K562 (cell line): ENCODE measurements around the gene NME4. TPM values are rescaled to one million over a fixed set of nuclear protein-coding genes. Genes with fewer than 3 reads are reported as not detected.

ENCODE experiments used
- ARID2 ChIP-seq: fragments of 450-650 bp; IDR thresholded peaks from 2 replicates; pipeline ENCODE4 v1.6.1; 2017; ENCODE audit warnings: antibody characterized with exemption, mild to moderate bottlenecking
- BACH1 ChIP-seq: fragments of 200-800 bp; sonication (Bioruptor generic); IDR thresholded peaks from 2 replicates; pipeline ENCODE4 v1.6.1; 2016; ENCODE audit warnings: missing genetic modification characterization, missing compliant biosample characterization
- BRCA1 ChIP-seq, 2 experiments: fragments of 450-650 bp in 1 of 2; sonication (generic) in 1 of 2; formaldehyde crosslinking in 1 of 2; IDR thresholded peaks; 2 replicates each; pipeline versions ENCODE4 v1.5.0 to v1.6.1; 2017 to 2020; ENCODE audit warnings: mild to moderate bottlenecking in 1 of 2, missing genetic modification reagents in 1 of 2
- CHAMP1 ChIP-seq: fragments of 450-650 bp; IDR thresholded peaks from 2 replicates; pipeline ENCODE4 v1.6.1; 2016; ENCODE audit warnings: mild to moderate bottlenecking
- E2F8 ChIP-seq: fragments of 450-650 bp; IDR thresholded peaks from 2 replicates; pipeline ENCODE4 v1.7.1; 2018; ENCODE audit warnings: mild to moderate bottlenecking, low read depth; ENCODE audit not compliant: partially characterized antibody
- ELF1 ChIP-seq: fragments of 200-800 bp; sonication (Bioruptor generic); IDR thresholded peaks from 2 replicates; pipeline ENCODE4 v1.6.1; 2016; ENCODE audit warnings: missing genetic modification characterization, missing compliant biosample characterization
- EP300 ChIP-seq: IDR thresholded peaks from 2 replicates; pipeline ENCODE4 v1.6.1; 2012; ENCODE audit warnings: low read length, improper control_type of control experiment
- FOXA3 ChIP-seq, 2 experiments: fragments of 450-650 bp in 1 of 2; sonication (generic) in 1 of 2; formaldehyde crosslinking; IDR thresholded peaks in 1 of 2; conservative IDR thresholded peaks in 1 of 2; 2 replicates each; pipeline versions ENCODE4 v1.4.0 to v1.8.0; 2020 to 2022; ENCODE audit warnings: mild to moderate bottlenecking in 2 of 2, missing genetic modification reagents in 1 of 2
- GATA2 ChIP-seq: sonication (generic); formaldehyde crosslinking; IDR thresholded peaks from 2 replicates; pipeline ENCODE4 v1.4.0; 2020; ENCODE audit warnings: mild to moderate bottlenecking, missing genetic modification reagents
- HDGF ChIP-seq: fragments of 450-650 bp; IDR thresholded peaks from 2 replicates; pipeline ENCODE4 v1.6.1; 2016
- HINFP ChIP-seq: fragments of 450-650 bp; conservative IDR thresholded peaks from 2 replicates; pipeline ENCODE4 v1.6.1; 2016; ENCODE audit warnings: missing genetic modification characterization, low read depth, mild to moderate bottlenecking, control low read depth, missing compliant biosample characterization
- MAFF ChIP-seq: IDR thresholded peaks from 2 replicates; pipeline ENCODE4 v1.6.1; 2012; ENCODE audit warnings: low read length, improper control_type of control experiment
- MTA3 ChIP-seq: fragments of 450-650 bp; formaldehyde crosslinking; IDR thresholded peaks from 2 replicates; pipeline ENCODE4 v1.6.1; 2017; ENCODE audit warnings: mild to moderate bottlenecking, borderline replicate concordance
- SMAD1 ChIP-seq: fragments of 150-350 bp; IDR thresholded peaks from 2 replicates; pipeline ENCODE4 v1.6.1; 2014; ENCODE audit warnings: low read length, low read depth; ENCODE audit not compliant: partially characterized antibody
- ZBTB1 ChIP-seq: sonication (generic); formaldehyde crosslinking; IDR thresholded peaks from 2 replicates; pipeline ENCODE4 v1.8.1; 2023; ENCODE audit warnings: missing genetic modification reagents, low read depth, mild to moderate bottlenecking, borderline replicate concordance
- ZBTB5 ChIP-seq: fragments of 450-650 bp; IDR thresholded peaks from 2 replicates; pipeline ENCODE4 v1.6.1; 2017; ENCODE audit warnings: antibody characterized with exemption
- ZFP30 ChIP-seq: fragments of 250-450 bp; sonication (Bioruptor Pico); IDR thresholded peaks from 2 replicates; pipeline ENCODE4 v1.8.0; 2022; ENCODE audit warnings: moderate library complexity, mild to moderate bottlenecking, inconsistent platforms, borderline replicate concordance
- ZNF232 ChIP-seq: sonication (generic); formaldehyde crosslinking; IDR thresholded peaks from 2 replicates; pipeline ENCODE4 v1.8.0; 2022; ENCODE audit warnings: mild to moderate bottlenecking, missing genetic modification reagents
- ZNF431 ChIP-seq: sonication (generic); formaldehyde crosslinking; IDR thresholded peaks from 2 replicates; pipeline ENCODE4 v1.8.0; 2022; ENCODE audit warnings: mild to moderate bottlenecking, missing genetic modification reagents
- ZNF695 ChIP-seq: fragments of 450-650 bp; formaldehyde crosslinking; IDR thresholded peaks from 2 replicates; pipeline ENCODE4 v1.4.0; 2020; ENCODE audit warnings: mild to moderate bottlenecking, moderate library complexity
- polyA plus RNA-seq, 8 experiments: library from polyadenylated mRNA; depleted of rRNA in 4 of 8; stranded (reverse) in 5 of 8; unstranded in 3 of 8; fragments of >200 nt; fragmentation: Nextera tagmentation in 2 of 8; fragmentation: Illumina TruSeq in 1 of 8; extraction: Ambion mirVana in 2 of 8; extraction: Trizol in 1 of 8; gene quantifications; 2 replicates each; pipeline versions ENCODE4 v1.2.1 to v1.2.3, GENCODE V29; 2011 to 2014; ENCODE audit warnings: inconsistent platforms in 1 of 8, missing spikeins in 1 of 8
- total RNA-seq, 7 experiments: library from RNA; depleted of rRNA in 6 of 7; stranded (reverse); fragments of >200 nt in 6 of 7; fragmentation: Illumina TruSeq in 2 of 7; extraction: Trizol in 2 of 7; gene quantifications; 2 replicates each; pipeline versions ENCODE4 v1.2.1 to v1.2.3, GENCODE V29; 2011 to 2021; ENCODE audit warnings: low replicate concordance in 1 of 7

NME4 gene
- total and polyA plus RNA-seq, 9 of the 15 experiments (the other 6 are each of a cell fraction or from before 2014, with no cell fraction given), result 15.4 to 264 (median 139) TPM

- TF ChIP-seq CHAMP1, result no peak
- no peak for TF ChIP-seq HDGF
- TF ChIP-seq GATA2 (CRISPR knock-in tag), result no peak
- no peak for TF ChIP-seq ZBTB1 (CRISPR knock-in tag)
- no peak for TF ChIP-seq ZBTB5
- no peak for TF ChIP-seq BRCA1 (IDR thresholded peaks at IDR 0.05)
- TF ChIP-seq BRCA1 (CRISPR knock-in tag; IDR thresholded peaks at IDR 0.05), result no peak
- peak; percentile 78 for TF ChIP-seq ELF1 (tag)
- no peak for TF ChIP-seq ZNF695 (CRISPR knock-in tag)
- no peak for TF ChIP-seq FOXA3 (CRISPR knock-in tag; conservative IDR thresholded peaks at IDR 0.05 in 1 of 2, IDR thresholded peaks at IDR 0.05 in 1 of 2)
- no peak for TF ChIP-seq ZFP30 (CRISPR knock-in tag)
- peak; percentile 77 for TF ChIP-seq E2F8
- no peak for TF ChIP-seq MAFF
- TF ChIP-seq BACH1 (tag), result no peak
- no peak for TF ChIP-seq EP300
- no peak for TF ChIP-seq ZNF232 (CRISPR knock-in tag)
- TF ChIP-seq ZNF431 (CRISPR knock-in tag), result no peak
- no peak for TF ChIP-seq SMAD1
- no peak for TF ChIP-seq MTA3
- TF ChIP-seq ARID2, result no peak
- no peak for TF ChIP-seq HINFP (tag)
Measured at GRCh38 chr16:370443-370842, 26.6 kb upstream of the NME4 start, which contains the start of gene MRPL28 (continued).
